Measurements from ENCODE around the gene WSCD1.

DNA sequence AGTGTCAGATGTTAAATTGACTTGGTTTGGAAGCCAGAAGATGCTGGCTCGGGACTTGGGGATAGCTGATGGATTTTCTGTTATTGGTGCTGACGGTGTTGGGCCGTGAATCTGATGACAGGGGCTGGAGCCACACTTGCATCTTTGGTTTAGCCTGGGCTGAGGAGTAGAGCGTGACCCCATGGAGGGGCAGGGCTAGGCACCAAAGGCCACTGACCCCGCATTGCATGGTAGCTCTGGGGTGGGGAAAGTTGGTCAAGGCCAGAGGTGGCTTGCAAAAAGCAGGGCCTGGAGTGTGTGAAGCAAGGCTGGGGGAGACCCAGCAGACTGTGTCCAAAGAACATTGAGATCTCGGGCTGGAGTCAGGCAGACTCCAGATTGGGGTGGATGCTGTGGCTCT lies 25.3 kb downstream of the WSCD1 start:
- TF ChIP-seq, protein P1, sequence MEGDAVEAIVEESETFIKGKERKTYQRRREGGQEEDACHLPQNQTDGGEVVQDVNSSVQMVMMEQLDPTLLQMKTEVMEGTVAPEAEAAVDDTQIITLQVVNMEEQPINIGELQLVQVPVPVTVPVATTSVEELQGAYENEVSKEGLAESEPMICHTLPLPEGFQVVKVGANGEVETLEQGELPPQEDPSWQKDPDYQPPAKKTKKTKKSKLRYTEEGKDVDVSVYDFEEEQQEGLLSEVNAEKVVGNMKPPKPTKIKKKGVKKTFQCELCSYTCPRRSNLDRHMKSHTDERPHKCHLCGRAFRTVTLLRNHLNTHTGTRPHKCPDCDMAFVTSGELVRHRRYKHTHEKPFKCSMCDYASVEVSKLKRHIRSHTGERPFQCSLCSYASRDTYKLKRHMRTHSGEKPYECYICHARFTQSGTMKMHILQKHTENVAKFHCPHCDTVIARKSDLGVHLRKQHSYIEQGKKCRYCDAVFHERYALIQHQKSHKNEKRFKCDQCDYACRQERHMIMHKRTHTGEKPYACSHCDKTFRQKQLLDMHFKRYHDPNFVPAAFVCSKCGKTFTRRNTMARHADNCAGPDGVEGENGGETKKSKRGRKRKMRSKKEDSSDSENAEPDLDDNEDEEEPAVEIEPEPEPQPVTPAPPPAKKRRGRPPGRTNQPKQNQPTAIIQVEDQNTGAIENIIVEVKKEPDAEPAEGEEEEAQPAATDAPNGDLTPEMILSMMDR (IDR thresholded peaks at IDR 0.05) = no peak
- no peak for TF ChIP-seq ZFX (IDR thresholded peaks at IDR 0.05; ENCODE audit: borderline replicate concordance)

Data from 22Rv1 (cell line).